ENCODE measurements around the gene GBP4. TPM values are rescaled to one million over a fixed set of nuclear protein-coding genes. Genes with fewer than 3 reads are reported as not detected.

The GBP4 gene, protein sequence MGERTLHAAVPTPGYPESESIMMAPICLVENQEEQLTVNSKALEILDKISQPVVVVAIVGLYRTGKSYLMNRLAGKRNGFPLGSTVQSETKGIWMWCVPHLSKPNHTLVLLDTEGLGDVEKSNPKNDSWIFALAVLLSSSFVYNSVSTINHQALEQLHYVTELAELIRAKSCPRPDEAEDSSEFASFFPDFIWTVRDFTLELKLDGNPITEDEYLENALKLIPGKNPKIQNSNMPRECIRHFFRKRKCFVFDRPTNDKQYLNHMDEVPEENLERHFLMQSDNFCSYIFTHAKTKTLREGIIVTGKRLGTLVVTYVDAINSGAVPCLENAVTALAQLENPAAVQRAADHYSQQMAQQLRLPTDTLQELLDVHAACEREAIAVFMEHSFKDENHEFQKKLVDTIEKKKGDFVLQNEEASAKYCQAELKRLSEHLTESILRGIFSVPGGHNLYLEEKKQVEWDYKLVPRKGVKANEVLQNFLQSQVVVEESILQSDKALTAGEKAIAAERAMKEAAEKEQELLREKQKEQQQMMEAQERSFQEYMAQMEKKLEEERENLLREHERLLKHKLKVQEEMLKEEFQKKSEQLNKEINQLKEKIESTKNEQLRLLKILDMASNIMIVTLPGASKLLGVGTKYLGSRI
- 0.02 TPM in 1 of 5 replicates, not detected in the others for total RNA-seq (2022; extraction: Qiagen RNA extraction)

DNA sequence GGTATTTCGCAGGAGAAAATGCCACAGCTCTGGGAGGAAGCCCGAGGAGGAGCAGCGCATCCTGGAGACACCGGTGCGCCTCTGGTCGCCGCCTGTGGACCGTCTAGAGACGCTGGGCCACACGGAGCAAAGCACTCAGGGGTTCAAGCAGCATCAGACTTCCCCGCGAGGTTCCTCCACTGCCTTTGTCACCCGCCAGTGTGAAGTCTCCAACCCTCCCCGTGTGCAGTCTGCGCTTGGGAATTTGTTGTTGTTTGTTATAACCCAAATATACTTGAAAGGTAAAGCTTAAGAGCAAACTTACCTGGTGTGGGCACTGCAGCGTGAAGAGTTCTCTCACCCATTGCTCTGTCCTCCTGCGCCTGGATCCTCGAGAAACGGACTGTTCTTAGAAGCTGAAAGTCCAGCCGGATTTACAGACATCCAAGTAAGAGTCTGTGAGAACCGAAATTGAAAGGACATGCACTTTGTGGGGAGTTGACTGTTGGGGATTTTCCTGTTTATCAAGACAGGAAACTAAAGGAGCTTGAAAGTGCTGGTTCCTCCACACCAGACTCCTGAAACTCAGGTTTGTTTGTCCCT is at the start of gene GBP4:
GBP4 (minus strand) TSS at position 452 of the 582 bp plus-strand sequence; CDS start at position 344, 108 bp downstream.

DNA sequence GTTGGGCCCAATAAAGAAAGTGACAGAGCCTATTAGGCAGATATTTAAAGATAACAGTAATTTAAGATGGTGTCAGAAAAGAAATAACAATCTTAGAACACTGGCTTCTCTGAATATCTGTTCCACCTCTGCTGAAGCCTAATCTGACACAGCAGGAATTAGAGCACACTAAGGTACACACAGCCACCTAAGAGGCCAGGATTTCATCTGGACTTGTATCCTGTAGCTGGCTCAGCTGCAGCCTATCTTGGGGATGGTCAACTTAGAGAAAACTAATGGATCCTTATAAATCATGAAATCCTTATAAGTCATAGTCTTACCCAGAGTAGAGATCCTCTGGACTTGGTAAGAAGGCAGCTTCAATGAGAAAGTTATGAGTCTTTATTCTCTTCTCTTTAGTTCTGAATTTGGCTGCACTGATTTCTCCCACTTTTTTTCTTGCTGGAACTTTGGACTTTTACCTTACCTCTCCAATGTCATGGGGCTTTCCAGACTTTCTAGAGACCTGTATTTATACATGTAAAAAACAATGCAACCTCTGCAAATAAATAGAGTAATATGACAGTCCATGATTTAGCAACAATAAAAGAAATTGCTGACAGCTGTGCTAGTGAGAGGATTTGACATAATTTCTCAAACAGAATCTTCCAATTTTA is 23.0 kb downstream of the GBP4 start, which contains the start of gene GBP7:
GBP7 (minus strand) TSS at position 403 of the 656 bp plus-strand sequence. CDS start 4,068 bp downstream, outside the sequence.

Other genes starting within 250 kb of the GBP4 start
- gene KYAT3, start 206.3 kb downstream of the GBP4 start, total RNA-seq (2022; extraction: Qiagen RNA extraction), result 6.9 to 9.0 TPM (median 7.7 TPM) in 5 replicates
- gene RBMXL1, start 206.3 kb downstream of the GBP4 start, total RNA-seq (2022; extraction: Qiagen RNA extraction), result 1.8 to 2.9 TPM (median 1.9 TPM) in 5 replicates
- 0.73 to 2.4 TPM (median 1.1 TPM) in 5 replicates for gene GBP3, start 176.1 kb downstream of the GBP4 start, total RNA-seq (2022; extraction: Qiagen RNA extraction)
- gene GBP1, start 133.7 kb downstream of the GBP4 start, total RNA-seq (2022; extraction: Qiagen RNA extraction), result 0.09 to 0.16 TPM (median 0.13 TPM) in 5 replicates
- 0.53 to 0.97 TPM (median 0.76 TPM) in 5 replicates for gene GBP2, start 72.8 kb downstream of the GBP4 start, total RNA-seq (2022; extraction: Qiagen RNA extraction)
- gene GBP7, start 22.9 kb downstream of the GBP4 start, total RNA-seq (2022; extraction: Qiagen RNA extraction), result not detected in 5 replicates
- 0.06 to 0.10 TPM in 2 of 5 replicates, not detected in the others for gene GBP5, start 73.9 kb upstream of the GBP4 start, total RNA-seq (2022; extraction: Qiagen RNA extraction)
- not detected in 5 replicates for gene GBP6, start 165.1 kb upstream of the GBP4 start, total RNA-seq (2022; extraction: Qiagen RNA extraction)